NCI-H526 treated with DMSO at 0.1 percent for 48 hours (cell line): ENCODE results near the gene JPT2.
"Not testable (repeated sequence)": the region's sequence is repeated elsewhere in the genome, so short reads cannot be mapped to it uniquely, and the experiment has no call there.

Experiments
- DNase-seq: peaks from one replicate; lab custom pipeline; 2025; lab: John Stamatoyannopoulos, UW

JPT2 gene

DNA sequence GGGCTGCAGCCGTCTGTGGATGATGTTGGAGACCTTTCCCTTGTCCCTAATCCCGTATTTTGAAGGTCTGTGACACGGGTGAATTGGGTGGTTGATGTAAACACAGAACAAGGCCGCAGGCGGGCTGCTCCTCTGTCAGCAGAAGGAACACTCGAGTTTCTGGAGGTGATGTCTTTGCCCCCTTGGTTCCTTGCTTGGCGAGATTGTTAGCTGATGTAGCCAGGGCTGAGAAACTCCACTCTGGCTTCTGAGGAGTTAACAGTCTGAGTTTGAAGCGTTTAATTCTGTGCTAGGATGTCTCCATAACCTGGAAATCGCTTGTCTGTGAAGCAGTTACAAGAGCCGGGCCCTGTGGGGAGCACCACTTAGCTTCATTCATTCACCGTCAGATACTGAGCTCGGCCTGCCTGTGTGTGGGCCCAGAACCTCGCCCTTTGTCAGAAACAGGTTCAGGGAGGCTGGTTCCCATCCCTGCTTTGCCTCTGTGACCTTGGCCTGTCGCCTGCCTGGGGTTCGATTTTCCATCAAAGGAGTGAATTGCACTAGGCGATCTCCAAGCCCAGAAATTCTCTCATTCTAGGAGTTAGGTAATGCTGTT lies 29.2 kb downstream of the JPT2 start:
- DNase-seq: no peak

DNA sequence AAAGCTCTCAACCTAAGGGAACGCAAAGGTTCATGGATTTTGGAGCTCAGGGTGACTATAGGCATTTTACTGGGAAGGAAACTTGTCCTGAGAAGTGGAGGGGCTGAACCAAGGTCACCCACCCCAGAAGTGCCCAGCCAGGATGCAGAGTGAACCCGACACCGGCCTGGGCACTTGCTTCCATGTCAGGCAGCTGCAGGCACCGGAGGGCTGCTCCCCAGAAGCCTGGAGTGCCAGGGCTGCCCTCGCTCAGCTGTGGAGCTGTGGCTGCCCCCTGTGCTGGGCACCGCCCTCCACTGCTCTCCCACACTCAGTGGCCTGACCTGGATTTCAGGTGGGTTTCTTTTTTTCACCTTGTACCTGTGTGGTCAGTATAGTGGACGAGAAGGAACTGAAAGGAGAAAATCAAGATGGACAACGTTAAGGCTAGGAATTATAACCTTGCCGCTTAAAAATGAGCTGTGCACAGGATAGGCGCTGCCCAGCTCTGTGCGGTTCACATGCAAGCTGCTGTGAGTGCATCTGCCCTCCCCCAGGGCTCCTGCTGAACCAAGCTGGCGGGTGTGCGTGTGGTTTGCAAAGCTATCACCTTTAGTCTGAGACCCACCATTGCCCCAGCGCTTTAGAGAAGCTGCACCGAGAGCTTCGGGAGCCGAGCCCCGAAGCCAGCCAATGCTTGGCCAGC lies 30.1 kb downstream of the JPT2 start:
- no peak for DNase-seq

DNA sequence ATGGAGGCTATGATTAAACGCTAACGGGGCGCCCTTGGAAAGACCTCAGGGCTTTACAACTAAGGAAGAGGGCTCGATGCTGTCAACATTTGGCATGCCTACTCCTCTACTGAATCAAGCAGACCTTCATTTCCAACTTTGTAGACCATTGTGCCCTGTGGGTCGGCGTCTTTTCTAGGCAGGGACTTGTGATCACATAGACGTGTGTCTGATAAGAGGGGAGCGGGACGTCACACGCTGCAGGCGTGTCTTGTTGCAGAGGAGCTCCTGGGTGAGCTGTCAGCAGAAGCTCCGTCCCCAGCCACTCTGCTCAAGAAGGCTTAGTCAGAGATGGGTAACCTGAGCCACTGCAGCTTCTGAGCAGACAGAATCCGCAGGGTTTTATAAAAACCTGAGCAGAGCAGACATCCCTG lies 30.7 kb downstream of the JPT2 start:
- DNase-seq: no peak

DNA sequence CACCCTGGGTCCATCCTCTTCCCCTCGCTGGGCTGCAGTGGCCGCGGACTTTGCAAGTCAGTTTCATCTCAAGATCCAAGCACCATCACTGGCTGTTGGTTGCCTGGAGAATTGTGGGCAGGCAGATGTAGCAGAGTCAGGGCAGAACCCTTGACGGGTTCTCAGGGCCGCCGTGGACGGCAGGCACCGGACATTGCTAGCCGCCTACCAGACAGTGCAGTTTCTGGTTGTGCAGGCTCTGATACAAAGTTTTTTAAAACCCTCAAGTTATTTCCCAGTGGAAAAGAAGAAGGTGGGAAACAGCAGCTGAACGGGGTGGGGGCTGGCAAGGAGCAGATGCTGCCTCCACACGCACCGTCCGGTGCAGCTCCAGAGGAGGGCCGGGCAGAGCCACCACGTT lies 31.3 kb downstream of the JPT2 start:
- DNase-seq: no peak

DNA sequence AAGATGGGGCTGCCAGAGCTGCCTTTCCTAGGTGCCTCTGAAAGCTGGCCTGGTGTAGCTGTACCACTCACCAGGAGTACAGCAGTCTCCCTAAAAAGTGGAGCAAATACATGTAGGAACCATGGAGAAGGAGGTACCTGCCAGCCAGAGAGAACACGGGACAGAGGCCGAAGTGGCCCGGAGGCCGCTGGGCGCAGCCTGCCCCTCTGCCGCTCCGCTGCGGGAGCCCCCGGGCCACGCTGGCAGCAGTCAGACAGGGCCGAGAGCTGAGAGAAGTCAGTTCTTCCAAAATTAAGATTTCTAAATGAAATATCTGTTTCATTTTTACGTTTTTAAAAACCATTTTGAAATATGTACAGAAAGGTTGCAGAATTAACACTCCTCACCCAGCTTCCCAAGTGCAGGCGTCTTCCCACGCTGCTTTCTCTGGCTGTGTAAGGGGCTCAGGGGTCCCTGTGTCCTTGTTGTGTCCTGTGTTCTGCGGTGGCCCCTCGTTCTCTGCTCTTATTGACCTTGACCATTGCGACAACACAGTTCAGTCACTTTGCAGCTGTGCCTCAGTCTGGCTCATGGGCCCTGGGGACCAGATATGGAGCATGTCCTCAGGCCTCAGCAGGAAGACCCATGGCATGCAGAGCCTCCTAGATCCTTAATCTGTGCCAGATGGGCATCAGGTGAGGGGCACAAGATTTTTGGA lies 32.9 kb downstream of the JPT2 start:
- DNase-seq: no peak

DNA sequence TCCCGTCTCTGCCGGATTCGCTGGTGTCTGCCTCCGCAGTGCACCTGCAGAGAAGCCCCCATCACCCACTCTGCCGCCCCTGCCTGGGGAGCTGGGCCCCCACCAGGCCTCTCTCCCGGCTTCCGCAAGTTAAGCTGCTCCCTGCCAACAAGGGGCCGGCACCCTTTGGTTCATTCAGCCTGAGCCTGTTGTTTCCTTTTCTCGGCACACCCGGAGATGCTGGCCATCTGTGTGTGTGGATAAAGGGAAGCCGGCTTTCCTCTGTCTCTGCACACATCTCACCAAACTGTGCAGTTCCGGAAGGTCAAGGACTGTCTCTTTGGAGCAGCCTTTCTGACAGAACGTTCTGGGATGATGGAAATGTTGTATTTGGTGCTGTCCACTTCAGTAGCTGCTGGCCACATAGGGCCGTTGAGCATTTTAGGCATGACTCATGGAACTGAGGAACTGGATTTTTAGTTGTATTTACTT lies 34.7 kb downstream of the JPT2 start:
- DNase-seq: no peak

DNA sequence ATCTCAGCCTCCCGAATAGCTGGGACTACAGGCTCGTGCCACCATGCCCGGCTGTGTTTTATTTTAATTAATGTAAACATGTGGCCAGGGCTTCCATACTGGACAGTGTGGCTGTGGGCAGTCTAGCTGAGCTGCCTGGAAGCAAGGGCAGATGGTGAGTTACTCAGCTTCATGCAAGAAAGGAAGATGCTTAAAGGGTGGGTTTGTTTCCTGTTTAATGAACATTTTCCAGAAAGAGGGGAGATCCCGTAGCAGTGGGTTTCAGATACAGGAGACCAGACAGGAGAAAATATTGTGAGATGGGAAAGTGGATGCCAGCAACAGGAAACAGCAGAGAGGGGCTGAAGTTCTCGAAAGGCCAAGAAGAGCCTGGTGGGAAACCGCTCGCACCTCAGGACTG lies 35.3 kb downstream of the JPT2 start:
- DNase-seq: no peak

DNA sequence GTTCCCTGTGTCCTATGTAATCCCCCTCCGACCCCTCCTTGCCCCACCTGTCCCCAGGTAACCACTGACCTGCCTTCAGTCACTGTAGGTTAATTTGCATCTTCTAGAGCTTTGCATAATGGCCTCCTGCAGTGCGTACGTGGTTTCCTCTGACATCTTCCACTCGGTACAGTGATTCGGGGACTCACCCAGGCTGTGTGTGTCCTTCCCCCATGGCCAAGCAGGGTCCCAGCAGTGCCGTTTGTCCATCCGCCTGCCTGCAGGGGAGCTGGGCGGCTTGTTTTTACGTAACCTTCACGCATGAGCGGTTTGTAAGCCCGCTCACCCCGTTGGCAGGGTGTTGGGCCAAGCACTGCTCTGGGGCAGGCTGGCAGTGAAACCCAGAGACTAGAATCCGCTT lies 35.9 kb downstream of the JPT2 start:
- DNase-seq: peak; percentile 36

DNA sequence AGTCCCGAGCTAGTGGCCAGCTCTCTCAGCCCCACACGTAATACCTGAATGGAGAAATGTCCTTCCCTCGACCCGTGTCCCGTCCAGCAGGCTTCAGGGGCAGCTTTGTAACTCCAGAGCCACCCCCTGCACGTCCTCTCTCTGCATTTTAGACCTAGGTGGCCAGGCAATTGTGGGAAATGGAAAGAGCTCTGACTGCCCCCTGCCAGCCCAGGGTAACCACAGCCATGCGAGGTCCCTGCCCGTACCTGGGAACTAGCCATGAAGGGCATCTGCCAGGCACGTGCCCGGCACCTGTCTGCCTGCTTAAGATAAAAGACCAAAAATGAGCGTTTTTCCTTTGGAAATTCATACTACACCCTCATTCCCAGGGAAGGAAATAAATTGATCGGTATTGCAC lies 37.1 kb downstream of the JPT2 start:
- DNase-seq: no peak

DNA sequence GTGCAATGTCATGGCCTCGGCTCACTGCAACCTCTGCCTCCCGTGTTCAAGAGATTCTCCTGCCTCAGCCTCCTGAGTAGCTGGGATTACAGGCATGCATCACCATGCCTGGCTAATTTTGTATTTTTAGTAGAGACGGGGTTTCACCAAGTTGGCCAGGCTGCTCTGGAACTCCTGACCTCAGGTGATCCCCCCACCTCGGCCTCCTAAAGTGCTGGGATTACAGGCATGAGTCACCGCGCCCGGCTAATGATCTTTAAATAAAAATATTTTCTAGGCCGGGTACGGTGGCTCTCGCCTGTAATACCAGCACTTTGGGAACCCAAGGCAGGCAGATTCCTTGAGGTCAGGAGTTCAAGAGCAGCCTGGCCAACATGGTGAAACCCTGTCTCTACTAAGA lies 40.2 kb downstream of the JPT2 start:
- DNase-seq: not testable (repeated sequence)

DNA sequence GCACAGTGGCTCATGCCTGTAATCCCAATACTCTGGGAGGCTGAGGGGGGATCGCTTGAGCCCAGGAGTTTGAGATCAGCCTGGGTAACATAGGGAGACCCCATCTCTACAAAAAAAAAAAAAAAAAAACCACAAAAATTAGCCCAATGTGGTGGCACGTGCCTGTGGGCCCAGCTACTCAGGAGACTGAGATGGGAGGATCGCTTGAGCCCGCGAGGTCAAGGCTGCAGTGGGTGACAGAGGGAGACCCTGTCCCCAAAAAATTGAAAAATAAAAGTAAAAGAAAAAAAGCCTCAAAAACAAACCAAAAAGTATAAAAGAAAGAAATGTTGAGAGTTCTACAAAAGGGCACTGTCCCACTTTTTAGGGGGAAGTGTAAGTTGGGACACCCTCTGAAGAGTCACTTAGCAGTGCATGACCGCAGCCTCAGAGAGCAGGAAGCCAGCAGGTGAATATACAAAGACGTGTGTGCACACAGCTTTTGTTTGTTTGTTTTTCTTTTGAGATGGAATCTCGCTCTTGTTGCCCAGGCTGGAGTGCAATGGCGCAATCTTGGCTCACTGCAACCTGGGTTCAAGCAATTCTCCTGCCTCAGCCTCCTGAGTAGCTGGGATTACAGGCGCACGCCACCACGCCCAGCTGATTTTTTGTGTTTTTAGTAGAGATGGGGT lies 41.6 kb downstream of the JPT2 start:
- not testable (repeated sequence) for DNase-seq

DNA sequence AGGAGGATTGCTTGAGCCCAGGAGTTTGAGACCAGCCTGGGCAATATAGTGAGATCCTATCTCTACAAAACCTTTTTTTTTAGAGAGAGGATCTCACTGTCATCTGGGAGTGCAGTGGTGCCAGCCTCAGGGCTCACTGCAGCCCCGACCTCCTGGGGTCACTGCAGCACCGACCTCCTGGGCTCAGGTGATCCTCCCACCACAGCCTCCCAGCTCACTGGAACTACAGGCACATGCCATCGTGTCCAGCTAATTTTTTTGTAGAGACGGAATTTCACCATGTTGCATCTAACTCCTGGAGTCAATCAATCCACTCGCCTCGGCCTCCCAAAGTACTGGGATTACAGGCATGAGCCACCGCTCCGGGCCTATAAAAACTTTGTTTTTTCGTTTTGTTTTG lies 43.3 kb downstream of the JPT2 start:
- no peak for DNase-seq

DNA sequence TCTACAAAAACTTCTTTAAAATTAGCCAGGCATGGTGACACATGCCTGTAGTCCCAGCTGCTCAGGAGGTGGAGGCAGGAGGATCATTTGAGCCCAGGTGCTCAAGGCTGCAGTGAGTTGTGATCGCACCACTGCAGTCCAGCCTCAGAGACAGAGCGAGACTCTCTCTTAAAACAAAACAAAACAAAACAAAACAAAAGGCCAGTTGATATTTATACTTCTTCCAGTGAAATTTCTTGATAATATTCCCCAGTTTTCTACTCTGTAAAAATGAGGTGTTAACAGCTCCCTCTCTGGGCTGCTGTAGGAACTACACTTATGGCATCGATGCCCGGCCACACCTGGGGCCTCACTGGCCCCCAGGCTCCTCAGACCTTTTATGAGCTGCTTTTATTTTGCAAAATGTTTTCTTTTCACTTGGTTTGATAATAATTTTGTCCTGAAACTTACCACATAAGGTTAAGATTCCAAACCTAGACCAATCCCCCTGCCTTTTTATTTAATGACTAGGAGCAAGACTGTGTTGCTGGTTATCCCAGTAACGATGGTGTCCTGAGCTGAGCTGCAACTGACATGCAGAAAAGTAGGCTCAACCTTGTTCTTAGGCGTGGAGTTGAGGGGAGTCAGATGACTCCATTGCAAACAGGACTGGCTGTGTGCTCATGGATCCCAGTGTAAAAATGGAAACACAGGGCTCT lies 45.5 kb downstream of the JPT2 start:
- DNase-seq: no peak

DNA sequence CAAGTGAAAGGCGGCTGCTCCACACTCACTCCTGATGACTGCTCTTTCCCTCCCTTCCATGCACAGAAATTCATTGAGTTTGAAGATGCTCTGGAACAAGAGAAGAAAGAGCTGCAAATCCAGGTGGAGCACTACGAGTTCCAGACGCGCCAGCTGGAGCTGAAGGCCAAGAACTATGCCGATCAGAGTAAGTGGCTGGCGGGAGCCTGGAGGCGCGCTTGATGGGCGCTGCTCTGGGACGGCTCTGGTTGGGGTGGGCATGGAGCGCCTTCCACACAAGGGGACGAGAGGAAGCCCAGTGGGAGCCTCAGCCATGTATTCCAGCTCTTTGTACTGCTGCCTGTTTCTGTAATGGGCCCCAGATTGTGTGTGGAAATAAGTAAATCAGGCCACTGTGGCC lies 46.4 kb downstream of the JPT2 start:
- DNase-seq: no peak

DNA sequence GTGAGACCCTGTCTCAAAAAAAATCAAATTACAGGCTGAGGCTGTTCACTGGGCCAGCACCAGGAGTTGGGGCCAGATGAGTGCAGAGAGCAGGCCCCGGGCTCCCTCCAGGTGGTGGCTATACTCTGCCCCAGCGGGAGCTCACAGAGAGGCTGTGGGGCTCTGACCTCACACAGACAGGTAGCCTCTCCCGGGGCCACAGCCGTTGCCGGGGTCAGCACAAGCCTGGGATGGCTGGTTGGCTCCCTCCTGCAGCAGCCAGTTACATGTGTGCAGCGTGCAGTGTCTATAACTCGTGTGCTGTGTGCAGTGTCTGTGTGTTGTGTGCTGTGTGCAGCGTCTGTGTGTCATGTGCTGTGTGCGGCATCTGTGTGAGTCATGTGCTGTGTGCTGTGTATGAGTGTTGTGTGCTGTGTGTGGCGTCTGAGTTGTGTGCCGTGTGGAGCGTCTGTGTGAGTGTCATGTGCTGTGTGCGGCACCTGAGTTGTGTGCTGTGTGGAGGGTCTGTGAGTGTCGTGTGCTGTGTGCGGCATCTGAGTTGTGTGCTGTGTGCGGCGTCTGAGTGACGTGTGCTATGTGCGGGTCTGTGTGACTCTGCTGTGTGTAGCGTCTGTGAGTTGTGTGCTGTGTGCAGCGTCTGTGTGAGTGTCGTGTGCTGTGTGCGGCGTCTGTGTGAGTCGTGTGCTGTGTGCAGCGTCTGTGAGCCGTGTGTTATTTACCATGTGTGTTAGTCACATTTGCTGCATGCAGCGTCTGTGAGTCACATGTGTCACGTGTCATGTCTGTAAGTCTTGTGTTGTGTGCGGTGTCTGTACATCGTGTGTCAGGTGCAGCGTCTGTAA lies 48.8 kb downstream of the JPT2 start:
- DNase-seq: no peak

DNA sequence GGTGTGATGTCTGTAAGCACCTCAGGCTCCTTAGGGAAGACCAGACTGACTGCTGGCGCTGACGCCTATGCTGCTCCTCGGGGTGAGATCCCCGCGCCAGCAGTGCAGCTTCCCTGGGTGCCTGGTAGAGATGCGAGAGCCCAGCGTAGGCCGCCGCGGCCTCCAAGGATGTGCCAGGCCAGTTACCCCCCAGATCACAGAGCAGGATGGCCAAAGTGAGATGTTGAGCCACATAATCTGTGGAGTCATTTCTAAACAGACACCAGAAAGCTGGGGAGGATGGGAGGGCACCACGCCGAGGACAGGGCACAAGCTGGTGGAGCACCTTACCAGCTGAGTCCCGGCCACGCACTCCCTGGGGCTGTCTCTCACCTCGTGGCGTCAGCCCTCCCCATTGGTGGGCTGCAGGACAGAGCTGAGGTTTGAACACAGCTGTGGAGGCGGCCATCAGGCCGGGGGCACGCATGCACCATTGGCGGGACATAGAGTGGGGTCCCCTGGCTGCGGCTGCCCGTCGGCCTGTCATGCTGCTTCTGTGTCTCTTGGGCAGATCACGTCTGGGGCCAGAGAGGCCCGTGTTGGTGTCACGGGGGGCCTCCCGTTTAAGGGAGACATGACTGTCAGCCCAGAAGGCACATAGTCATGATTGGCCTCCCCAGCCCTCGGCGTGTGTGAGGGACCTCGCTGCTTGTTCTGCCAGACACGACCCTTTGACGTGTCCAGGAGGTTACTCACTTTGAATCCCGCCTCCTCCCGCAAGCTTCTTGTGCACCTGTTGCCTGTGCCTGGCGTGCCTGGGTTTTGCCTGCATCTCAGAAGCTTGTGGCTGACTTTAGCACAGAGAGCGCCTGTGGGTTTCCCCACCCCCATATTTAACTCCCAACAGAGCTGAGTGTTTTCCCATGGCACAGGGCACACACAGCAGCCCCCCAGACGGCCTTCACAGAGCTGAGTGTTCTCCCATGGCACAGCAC lies 49.9 kb downstream of the JPT2 start:
- DNase-seq: no peak

DNA sequence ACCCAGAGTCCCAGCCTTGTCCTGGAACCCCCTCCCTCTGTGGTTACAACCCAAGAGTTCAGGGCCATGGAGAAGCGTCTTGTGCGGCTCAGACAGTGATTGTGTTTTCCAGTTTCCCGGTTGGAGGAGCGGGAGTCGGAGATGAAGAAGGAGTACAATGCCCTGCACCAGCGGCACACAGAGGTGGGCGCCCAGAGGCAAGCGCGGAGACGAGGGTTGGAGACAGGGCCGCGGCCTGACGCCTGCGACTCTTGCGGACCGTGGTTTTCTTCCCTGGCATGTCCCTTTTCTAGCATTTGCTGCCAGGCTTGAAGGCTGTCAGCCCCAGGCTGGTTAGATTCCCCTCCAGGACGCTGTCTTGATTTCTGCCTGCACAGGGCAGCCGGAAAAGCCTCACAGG lies 50.9 kb downstream of the JPT2 start:
- DNase-seq: no peak

DNA sequence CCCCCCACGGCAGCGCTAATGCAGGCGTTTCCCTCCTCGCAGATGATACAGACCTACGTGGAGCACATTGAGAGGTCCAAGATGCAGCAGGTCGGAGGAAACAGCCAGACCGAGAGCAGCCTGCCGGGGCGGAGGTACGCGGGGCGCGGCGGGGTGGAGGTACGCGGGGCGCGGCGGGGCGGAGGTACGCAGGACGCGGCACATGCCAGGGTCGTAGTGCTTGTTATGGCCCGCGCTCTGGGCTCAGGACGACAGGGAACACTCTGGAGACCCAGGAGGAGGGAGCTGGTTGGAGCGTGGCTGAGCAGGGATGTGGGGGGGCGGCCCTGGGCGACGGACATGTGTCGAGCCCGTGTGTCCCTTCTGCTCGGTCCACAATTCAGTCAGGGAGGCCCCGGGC lies 51.4 kb downstream of the JPT2 start:
- no peak for DNase-seq

DNA sequence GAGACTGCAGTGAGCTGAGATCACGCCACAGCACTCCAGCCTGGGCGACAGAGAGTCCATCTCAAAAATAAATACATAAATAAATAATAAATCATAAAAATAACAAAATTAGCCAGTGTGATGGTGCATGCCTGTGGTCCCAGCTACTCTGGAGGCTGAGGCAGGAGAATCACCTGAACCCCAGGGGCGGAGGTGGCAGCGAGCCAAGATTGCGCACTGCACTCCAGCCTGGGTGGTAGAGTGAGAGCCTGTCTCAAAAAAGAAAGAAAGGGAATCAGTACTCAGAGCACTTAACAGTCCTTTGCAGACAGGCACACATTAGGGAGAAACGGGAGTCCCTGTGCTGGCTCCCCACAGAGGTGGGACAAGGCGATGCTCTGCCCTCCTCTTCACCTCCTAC lies 53.0 kb downstream of the JPT2 start:
- DNase-seq: no peak

DNA sequence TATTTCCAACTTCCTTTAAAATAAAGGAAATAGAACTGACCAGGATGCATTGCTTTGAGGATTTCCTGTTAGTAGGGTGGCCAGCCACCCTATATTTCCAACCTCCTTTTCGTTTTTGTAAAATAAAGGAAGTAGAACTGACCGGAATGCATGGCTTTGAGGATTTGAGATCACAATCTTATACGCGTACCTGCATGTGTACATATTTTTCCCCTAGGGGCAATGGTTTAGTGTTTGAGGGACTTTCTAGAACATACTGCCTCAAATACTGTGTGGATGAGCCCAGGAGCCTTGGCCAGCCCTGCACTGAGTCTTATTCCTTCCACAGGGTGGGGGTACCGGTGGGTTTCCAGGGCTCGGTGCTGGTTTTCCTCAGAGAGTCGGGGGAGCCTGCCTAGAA lies 53.5 kb downstream of the JPT2 start:
- DNase-seq: no peak
